Astrocyte (in vitro differentiated cells and primary cell): ENCODE results near the gene ITGAX. TPM values are rescaled to one million over a fixed set of nuclear protein-coding genes. Genes with fewer than 3 reads are reported as not detected.

Experiments used
- DNase-seq: peaks from one replicate; pipeline ENCODE4 v3.0.0-alpha.2; 2010; ENCODE audit warnings: low read depth
- FAIRE-seq: peaks from 2 replicates; lab custom pipeline; 2011; peaks lifted over from hg19 to GRCh38; lab: Jason Lieb, UNC
- H2AFZ ChIP-seq: 2 replicates; pipeline ENCODE4 v1.6.0; 2012; ENCODE audit warnings: low read depth, low read length, inconsistent platforms
- H3K27ac ChIP-seq: 2 replicates; pipeline ENCODE4 v1.5.1; 2011; ENCODE audit warnings: low read depth, low read length, inconsistent platforms
- H3K27me3 ChIP-seq: 2 replicates; pipeline ENCODE4 v1.6.0; 2011; ENCODE audit warnings: low read length, inconsistent platforms; ENCODE audit not compliant: insufficient read depth
- H3K36me3 ChIP-seq: 2 replicates; pipeline ENCODE4 v1.5.1; 2011; ENCODE audit warnings: low read length, inconsistent platforms; ENCODE audit not compliant: insufficient read depth
- H3K4me1 ChIP-seq: 2 replicates; pipeline ENCODE4 v1.5.1; 2011; ENCODE audit warnings: low read length, inconsistent platforms; ENCODE audit not compliant: insufficient read depth
- H3K4me2 ChIP-seq: 2 replicates; pipeline ENCODE4 v1.6.0; 2012; ENCODE audit warnings: low read length, inconsistent platforms
- H3K4me3 ChIP-seq: 2 replicates; pipeline ENCODE4 v1.5.1; 2011; ENCODE audit warnings: low read depth, mild to moderate bottlenecking, low read length, inconsistent platforms; ENCODE audit not compliant: insufficient read depth
- H3K79me2 ChIP-seq: 2 replicates; pipeline ENCODE4 v1.6.0; 2012; ENCODE audit warnings: mild to moderate bottlenecking, low read length, inconsistent platforms; ENCODE audit not compliant: insufficient read depth
- H3K9ac ChIP-seq: 2 replicates; pipeline ENCODE4 v1.6.0; 2012; ENCODE audit warnings: mild to moderate bottlenecking, low read length, inconsistent platforms
- H3K9me3 ChIP-seq: 2 replicates; pipeline ENCODE4 v1.5.1; 2012; ENCODE audit warnings: low read depth, mild to moderate bottlenecking, low read length, inconsistent platforms; ENCODE audit not compliant: insufficient read depth
- H4K20me1 ChIP-seq: 2 replicates; pipeline ENCODE4 v1.6.0; 2012; ENCODE audit warnings: low read length, inconsistent platforms; ENCODE audit not compliant: insufficient read depth
- H3K27ac Mint-ChIP-seq: one replicate; pipeline ENCODE4 v1.8.0; 2021; ENCODE audit warnings: mild to moderate bottlenecking, mixed read lengths; ENCODE audit not compliant: unreplicated experiment
- H3K27me3 Mint-ChIP-seq: one replicate; pipeline ENCODE4 v1.8.0; 2021; ENCODE audit warnings: low read depth, mixed read lengths; ENCODE audit not compliant: unreplicated experiment
- H3K36me3 Mint-ChIP-seq: one replicate; pipeline ENCODE4 v1.8.0; 2021; ENCODE audit warnings: low read depth, mixed read lengths; ENCODE audit not compliant: unreplicated experiment
- H3K4me1 Mint-ChIP-seq: one replicate; pipeline ENCODE4 v1.8.0; 2021; ENCODE audit warnings: low read depth, mixed read lengths; ENCODE audit not compliant: unreplicated experiment
- H3K4me3 Mint-ChIP-seq: one replicate; pipeline ENCODE4 v1.8.0; 2021; ENCODE audit warnings: mild to moderate bottlenecking, moderate library complexity, mixed read lengths; ENCODE audit not compliant: unreplicated experiment
- H3K9me3 Mint-ChIP-seq: one replicate; pipeline ENCODE4 v1.8.0; 2021; ENCODE audit warnings: mild to moderate bottlenecking, mixed read lengths; ENCODE audit not compliant: unreplicated experiment
- EZH2 ChIP-seq: IDR thresholded peaks from 2 replicates; pipeline ENCODE4 v1.6.1; 2012; ENCODE audit warnings: mild to moderate bottlenecking, low read length, inconsistent platforms; ENCODE audit not compliant: insufficient read depth
- total RNA-seq: library from RNA; stranded (reverse); gene quantifications from 2 replicates; pipeline ENCODE4 v1.2.1, GENCODE V29; 2021
- TF ChIP-seq, protein P1 (sequence below): IDR thresholded peaks from 2 replicates; pipeline ENCODE4 v1.5.1; 2011; ENCODE audit warnings: low read depth, mild to moderate bottlenecking, inconsistent platforms, low read length, moderate library complexity; ENCODE audit not compliant: insufficient read depth

Gene ITGAX
- total RNA-seq, 1 donor from 2014 or later = 0.27 TPM

DNA sequence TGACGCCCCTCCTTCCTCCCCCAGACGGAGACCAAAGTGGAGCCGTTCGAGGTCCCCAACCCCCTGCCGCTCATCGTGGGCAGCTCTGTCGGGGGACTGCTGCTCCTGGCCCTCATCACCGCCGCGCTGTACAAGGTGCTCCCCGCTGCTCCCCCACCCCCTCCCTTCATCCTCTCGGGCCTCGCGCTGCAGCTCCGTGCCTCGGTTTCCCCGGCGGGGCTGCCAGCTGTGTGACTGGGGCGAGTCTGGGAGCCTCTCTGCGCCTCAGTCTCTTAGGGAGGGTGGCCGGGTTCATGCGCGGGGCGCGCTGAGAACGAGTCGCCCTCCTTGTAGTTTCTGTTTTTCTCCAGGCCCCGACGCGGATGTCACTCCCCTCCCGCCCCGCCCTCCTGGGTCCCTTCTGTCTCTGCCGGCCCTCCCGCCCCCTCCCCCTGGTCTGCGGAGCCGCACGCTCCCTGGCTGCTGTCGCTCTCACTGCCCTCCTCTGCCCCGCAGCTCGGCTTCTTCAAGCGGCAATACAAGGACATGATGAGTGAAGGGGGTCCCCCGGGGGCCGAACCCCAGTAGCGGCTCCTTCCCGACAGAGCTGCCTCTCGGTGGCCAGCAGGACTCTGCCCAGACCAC lies 23.7 kb upstream of the ITGAX start:
- H3K4me3 Mint-ChIP-seq = no peak overlapping the region
- Histone ChIP-seq H3K27me3 (peaks cover 11% of the 10 kb centered on the region), H3K4me1 (no peaks in the 10 kb centered on the region), H3K27ac (no peak overlapping the region), H2AFZ (no peak overlapping the region), H3K36me3 (no peaks in the 10 kb centered on the region), H3K9ac (no peak overlapping the region), H3K4me2 (no peak overlapping the region), H3K79me2 (no peaks in the 10 kb centered on the region), H3K4me3 (no peak overlapping the region), H3K9me3 (peaks cover 3% of the 10 kb centered on the region), H4K20me1 (no peaks in the 10 kb centered on the region)
- no peak overlapping the region for H3K27ac Mint-ChIP-seq
- DNase-seq (no peak), FAIRE-seq (no peak)
- TF ChIP-seq, protein P1, sequence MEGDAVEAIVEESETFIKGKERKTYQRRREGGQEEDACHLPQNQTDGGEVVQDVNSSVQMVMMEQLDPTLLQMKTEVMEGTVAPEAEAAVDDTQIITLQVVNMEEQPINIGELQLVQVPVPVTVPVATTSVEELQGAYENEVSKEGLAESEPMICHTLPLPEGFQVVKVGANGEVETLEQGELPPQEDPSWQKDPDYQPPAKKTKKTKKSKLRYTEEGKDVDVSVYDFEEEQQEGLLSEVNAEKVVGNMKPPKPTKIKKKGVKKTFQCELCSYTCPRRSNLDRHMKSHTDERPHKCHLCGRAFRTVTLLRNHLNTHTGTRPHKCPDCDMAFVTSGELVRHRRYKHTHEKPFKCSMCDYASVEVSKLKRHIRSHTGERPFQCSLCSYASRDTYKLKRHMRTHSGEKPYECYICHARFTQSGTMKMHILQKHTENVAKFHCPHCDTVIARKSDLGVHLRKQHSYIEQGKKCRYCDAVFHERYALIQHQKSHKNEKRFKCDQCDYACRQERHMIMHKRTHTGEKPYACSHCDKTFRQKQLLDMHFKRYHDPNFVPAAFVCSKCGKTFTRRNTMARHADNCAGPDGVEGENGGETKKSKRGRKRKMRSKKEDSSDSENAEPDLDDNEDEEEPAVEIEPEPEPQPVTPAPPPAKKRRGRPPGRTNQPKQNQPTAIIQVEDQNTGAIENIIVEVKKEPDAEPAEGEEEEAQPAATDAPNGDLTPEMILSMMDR = no peak
- no peak for TF ChIP-seq EZH2
- H3K36me3 Mint-ChIP-seq = no peaks in the 10 kb centered on the region
- H3K4me1 Mint-ChIP-seq = no peaks in the 10 kb centered on the region
- peaks cover 48% of the 10 kb centered on the region for H3K27me3 Mint-ChIP-seq
- no peaks in the 10 kb centered on the region for H3K9me3 Mint-ChIP-seq

DNA sequence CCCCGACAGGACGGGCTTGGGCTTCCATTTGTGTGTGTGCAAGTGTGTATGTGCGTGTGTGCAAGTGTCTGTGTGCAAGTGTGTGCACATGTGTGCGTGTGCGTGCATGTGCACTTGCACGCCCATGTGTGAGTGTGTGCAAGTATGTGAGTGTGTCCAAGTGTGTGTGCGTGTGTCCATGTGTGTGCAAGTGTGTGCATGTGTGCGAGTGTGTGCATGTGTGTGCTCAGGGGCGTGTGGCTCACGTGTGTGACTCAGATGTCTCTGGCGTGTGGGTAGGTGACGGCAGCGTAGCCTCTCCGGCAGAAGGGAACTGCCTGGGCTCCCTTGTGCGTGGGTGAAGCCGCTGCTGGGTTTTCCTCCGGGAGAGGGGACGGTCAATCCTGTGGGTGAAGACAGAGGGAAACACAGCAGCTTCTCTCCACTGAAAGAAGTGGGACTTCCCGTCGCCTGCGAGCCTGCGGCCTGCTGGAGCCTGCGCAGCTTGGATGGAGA lies 23.1 kb upstream of the ITGAX start:
- Mint-ChIP-seq H3K27ac (no peak overlapping the region), H3K27me3 (peaks cover 52% of the 10 kb centered on the region), H3K4me3 (no peak overlapping the region), H3K9me3 (no peaks in the 10 kb centered on the region), H3K4me1 (no peaks in the 10 kb centered on the region), H3K36me3 (no peaks in the 10 kb centered on the region)
- Histone ChIP-seq H3K9me3 (peaks cover 3% of the 10 kb centered on the region), H3K36me3 (no peaks in the 10 kb centered on the region), H3K4me1 (no peaks in the 10 kb centered on the region), H3K27ac (no peak overlapping the region), H4K20me1 (no peaks in the 10 kb centered on the region), H3K4me3 (no peak overlapping the region), H2AFZ (no peak overlapping the region), H3K4me2 (no peak overlapping the region), H3K79me2 (no peaks in the 10 kb centered on the region), H3K9ac (no peak overlapping the region), H3K27me3 (peaks cover 11% of the 10 kb centered on the region)
- TF ChIP-seq EZH2 = no peak
- TF ChIP-seq, protein P1 = no peak
- FAIRE-seq (no peak), DNase-seq (no peak)

DNA sequence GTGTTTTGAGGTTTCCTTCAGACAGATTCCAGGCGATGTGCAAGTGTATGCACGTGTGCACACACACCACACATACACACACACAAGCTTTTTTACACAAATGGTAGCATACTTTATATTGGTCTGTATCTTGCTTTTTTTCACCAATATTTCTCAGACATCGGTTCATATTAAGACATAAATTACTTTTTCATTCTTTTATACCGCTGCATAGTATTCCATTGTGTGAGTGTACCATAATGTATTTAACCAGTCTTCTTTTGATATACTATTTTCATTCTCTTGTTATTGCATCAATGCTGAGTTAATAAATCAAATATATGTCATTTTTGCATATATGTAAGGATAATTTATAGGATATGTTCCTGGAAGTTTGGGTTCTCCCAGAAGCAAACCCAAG lies 22.4 kb upstream of the ITGAX start:
- no peak for TF ChIP-seq EZH2
- TF ChIP-seq, protein P1 = no peak
- Histone ChIP-seq H4K20me1 (no peaks in the 10 kb centered on the region), H3K9ac (no peak overlapping the region), H3K27me3 (peaks cover 11% of the 10 kb centered on the region), H3K79me2 (no peaks in the 10 kb centered on the region), H3K9me3 (peaks cover 3% of the 10 kb centered on the region), H3K27ac (no peak overlapping the region), H2AFZ (no peak overlapping the region), H3K4me2 (no peak overlapping the region), H3K4me3 (no peak overlapping the region), H3K4me1 (no peaks in the 10 kb centered on the region), H3K36me3 (no peaks in the 10 kb centered on the region)
- no peak for FAIRE-seq
- no peak for DNase-seq
- Mint-ChIP-seq H3K4me1 (no peaks in the 10 kb centered on the region), H3K9me3 (no peaks in the 10 kb centered on the region), H3K4me3 (no peak overlapping the region), H3K27me3 (peaks cover 55% of the 10 kb centered on the region), H3K36me3 (no peaks in the 10 kb centered on the region), H3K27ac (peak overlapping the region; percentile 12)
